PC-9 (cell line): ENCODE data around the gene EID3.

ENCODE experiments used
- CTCF ChIP-seq: fragments of 200-600 bp; sonication (generic); conservative IDR thresholded peaks from 2 replicates; pipeline ENCODE4 v1.6.1; 2017; ENCODE audit warnings: mixed run types, antibody characterized with exemption, mild to moderate bottlenecking, moderate library complexity
- EZH2 ChIP-seq: fragments of 200-600 bp; sonication (generic); IDR thresholded peaks from 2 replicates; pipeline ENCODE4 v1.8.0; 2017; ENCODE audit warnings: antibody characterized with exemption, low read depth

- TF ChIP-seq EZH2 (no peak), CTCF (no peak)
Observed at GRCh38 chr12:104296718-104297117, 6.8 kb upstream of the EID3 start.
